NOMO-1 treated with dmso at 0.1 percent for 144 hours (cell line): ENCODE data around the gene AKIP1.
"Not testable (repeated sequence)": the region's sequence is repeated elsewhere in the genome, so short reads cannot be mapped to it uniquely, and the experiment has no call there.

Source experiments
- DNase-seq: peaks from one replicate; lab custom pipeline; 2025; ENCODE audit not compliant: unreplicated experiment; lab: John Stamatoyannopoulos, UW

The AKIP1 gene

DNA sequence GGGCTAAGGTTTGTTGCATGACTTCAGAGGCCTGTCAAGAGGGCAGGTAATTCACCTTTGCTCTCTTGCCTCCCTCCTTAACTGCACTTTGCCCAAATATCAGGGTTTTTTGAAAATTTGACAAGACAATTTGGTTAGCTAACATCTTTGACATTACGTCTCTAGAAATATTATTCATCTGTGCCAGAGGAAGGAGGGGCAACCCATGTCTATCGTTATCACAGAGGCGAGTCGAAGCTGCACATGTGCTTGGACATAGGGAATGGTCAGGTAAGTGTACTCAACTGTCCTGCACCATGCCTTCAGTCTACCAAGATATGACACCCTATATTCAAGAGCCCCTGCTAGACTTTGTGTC, 3.7 kb downstream of the AKIP1 start:
- DNase-seq = no peak

DNA sequence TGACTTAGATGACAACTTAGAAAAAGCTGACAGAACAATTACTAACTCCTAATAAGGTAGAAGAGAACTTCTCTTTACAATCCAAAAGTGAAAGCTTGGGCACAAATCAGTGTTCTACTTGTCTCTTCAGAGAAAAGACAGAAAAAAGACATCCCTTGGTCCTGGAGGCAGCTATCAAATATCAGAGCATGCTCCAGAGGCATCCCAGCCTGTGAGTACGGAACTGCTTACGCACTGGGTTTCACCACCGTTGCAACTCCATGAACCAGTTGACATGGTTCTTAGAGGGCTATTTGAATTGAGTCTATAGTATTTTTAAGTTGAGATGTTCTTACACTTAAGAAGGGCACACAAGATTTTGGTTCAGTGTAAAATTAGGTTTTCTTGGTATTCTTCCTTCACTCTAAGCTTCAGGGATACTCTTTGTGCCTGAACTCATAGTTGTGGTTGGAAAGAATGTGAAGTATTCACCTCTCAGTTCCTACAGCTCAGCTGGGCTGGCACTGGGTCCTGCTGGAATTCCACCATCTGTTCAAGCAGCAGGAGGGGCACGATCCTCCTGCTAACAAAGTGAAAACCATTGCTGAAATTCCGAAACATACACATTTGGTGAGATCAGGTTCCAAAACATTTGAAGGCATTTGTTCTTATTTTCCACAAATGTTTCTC, 6.3 kb downstream of the AKIP1 start:
- no peak for DNase-seq

DNA sequence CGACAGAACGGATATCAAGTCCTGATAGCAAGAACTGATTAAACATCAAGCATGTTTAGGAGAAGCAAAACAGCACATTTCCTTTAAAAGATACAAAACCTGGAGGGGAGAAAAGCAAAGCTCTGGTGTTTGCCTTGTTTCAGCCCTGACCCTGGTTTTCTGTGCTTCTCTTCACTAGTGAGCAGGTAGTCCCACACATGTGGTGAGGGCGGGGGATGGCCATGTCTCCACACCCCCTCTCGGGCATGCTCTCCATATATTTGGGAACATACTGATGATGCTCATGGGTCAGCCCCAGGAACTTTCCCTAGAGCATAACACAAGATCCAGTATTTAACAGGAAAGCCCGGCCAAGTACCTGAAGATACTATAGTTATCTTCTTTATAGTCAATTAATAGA, 11.7 kb downstream of the AKIP1 start:
- DNase-seq = no peak

DNA sequence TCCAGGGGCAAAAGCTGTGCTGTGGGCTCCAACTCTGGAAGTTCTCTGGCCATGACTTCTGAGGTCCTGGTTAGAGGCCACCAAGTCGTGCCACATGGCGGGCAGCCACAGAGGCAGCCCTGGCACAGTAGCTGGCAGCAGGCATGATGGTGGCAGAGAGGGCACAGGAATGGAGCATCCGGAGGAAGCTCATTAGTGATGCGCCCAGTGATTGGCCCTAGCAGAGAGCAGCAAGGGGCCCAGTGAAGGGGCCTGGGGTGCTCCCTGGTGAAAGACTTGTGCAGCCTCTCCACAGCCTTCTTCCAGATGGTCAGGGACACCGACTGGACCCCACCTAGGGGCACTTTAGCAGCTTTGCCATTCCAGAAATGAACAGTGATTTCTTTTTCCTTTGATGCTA, 14.7 kb downstream of the AKIP1 start:
- DNase-seq = no peak

DNA sequence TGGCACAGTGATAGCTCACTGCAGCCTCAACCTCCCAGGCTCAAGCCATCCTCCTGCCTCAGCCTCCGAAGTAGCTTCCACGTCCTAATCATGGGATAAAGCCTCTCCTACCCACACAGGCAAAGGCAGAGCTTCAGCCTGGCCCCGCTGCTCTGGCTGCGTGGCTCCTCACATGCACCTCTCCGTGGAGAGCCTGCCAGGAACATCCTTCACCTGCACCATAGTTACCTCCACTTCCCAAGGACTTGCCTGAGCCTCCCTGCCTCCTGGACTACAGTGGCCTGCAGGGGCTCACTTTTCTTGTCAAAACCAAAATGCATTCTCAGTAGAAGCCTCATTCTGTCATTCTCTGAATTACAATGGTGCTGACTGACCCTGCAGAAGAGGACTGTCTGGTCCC, 15.2 kb downstream of the AKIP1 start:
- DNase-seq = no peak

DNA sequence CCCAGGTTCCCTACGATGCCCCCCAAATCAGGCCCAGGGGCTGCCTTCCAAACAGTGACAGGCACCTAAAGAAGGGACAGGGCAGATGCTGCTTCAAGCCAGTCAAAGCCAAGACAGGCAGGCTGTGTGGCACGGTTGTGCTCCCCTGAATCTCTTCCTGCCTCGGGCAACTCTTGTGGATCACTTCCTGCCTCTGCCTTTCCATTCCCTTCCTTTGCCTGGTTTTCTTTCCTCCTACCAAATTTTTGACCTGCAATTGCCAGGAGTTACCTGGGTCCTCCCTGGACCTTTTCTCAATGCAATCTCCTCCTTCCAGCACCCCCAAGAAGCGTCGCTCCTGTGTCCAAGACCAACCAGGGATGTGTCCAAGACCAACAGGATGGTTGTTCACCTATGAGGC, 16.2 kb downstream of the AKIP1 start:
- DNase-seq = no peak

DNA sequence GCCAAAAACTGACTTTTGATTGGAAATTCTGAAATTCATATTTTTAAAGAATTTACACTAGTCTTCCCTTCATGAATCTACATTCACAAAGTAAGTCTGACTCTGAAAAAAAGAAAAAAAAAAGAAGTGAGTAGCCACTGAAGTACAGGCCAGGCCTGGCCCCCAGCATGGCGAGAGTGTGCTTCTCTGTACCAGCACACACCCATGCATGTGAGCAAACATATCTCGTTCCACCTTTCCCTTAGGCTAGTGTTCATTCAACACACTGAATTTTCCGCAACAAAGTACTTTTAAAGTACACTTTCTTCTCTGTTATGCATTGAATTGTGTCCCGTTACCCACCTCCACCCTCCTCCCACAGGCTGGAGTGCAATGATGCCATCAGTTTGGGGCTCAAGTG, 17.2 kb downstream of the AKIP1 start:
- DNase-seq = no peak

DNA sequence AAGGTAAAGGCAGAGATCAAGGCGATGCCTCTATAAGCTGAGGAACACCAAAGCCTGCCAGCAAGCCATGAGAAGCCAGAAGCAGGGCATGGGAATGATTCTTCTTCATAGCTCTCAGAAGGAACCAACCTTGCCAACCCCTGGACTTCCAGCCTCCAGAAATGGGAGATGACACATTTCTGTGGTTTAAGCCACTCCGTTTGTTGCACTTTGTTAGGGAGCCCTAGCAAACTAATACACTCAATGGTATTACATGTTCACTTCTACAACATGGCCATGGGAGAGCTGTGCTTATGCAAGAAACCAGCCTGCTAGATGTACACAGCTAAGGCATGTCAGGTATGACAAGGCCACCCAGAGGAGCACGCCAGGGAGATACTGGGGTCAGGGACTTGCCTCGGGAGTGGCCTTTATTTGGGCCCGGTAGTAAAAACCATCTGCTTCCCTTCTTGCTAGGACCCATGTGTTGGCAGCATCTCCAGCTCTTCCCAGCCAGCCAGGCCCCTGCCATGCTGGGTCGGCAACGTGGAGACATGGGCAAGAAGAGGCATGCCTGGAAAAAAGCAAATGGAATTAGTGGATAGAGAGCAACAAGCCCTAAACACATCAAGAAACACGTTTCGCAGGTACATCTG, 18.1 kb downstream of the AKIP1 start:
- DNase-seq = no peak

DNA sequence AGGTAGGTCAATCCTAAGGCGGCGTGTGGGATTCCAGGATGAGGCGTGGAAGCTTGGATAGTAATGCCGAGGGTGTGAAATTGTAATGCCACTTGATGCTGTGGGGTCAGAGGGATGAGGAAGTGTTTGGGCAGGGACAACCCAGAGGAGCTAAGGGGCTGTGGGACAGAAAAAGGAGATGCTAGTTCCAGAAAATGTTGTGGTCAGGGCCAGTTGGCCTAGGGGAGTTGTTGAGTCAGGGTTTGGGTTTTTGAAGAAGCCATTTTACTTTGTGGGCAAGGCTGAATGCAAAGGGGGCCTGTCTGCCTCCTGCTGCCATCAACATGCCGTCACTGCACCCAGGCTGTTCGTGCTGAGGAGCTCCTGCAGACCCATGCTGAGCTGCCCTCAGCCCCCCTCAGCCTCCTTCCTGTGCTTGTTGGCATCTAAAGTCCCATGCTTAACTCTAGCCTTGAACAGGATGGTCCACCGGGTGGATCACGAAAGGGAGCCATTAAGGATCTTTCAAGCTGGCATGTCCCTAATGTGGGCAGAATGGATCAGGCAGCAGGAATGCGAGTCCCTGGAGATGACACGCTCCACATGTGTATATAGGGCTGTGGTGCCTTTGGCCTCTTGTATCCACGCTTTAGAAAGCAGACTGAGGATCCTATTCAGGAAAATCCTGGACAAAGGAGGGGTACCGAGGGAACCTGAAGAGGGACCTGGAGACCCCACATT, 19.6 kb downstream of the AKIP1 start:
- DNase-seq = no peak

DNA sequence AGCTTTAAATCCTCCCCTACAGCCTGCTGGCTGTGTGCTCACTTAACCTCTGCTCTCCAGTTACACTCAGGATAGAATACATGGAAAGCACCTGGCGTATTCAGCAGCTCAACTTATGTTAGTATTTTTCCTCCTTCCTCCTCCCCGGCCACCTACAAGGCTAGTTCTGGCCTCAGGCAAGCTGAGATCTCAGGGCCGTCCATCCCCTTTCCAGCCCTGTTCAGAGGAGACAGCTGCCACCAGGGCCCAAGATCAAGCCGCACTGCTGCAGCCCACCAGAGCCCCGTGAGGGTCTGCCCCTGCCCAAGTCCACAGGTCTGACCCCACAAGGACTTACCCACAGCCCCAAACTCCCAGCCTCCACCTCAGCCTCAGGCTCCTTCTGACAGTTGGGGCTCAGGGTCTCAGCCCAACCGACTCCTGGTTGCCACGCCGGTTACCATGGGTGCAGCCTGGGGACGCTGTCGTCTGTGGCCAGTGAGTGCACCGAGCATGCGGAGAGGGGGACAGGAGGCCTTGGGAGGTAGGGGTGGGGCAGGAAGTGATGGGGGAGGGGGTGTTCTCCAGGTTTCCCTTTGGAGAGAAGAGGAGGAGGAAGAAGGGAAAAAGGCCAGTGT, 21.7 kb downstream of the AKIP1 start, which contains the start of gene C11orf16:
Gene C11orf16 (minus strand): TSS at position 384 of the 617 bp plus-strand sequence. CDS start 639 bp downstream, outside the sequence.
- no peak for DNase-seq

DNA sequence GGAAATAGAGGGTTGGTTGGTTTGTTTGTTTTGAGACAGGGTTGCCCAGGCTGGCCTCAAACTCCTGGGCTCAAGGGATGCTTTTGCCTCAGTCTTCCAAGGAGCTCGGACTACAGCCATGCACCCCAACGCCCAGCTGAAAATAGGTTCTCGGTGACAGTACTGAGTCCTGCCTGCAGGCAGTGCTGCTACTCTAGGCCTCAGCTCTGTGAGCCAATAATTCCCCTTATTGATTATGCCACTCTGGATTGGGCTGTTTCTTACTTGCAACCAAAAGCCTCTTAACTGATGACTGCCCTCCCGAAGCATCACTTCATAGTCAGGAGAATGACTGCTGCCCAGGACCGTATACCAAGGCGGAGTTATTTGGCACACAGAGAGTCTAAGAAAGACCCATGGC, 22.9 kb downstream of the AKIP1 start:
- no peak for DNase-seq

DNA sequence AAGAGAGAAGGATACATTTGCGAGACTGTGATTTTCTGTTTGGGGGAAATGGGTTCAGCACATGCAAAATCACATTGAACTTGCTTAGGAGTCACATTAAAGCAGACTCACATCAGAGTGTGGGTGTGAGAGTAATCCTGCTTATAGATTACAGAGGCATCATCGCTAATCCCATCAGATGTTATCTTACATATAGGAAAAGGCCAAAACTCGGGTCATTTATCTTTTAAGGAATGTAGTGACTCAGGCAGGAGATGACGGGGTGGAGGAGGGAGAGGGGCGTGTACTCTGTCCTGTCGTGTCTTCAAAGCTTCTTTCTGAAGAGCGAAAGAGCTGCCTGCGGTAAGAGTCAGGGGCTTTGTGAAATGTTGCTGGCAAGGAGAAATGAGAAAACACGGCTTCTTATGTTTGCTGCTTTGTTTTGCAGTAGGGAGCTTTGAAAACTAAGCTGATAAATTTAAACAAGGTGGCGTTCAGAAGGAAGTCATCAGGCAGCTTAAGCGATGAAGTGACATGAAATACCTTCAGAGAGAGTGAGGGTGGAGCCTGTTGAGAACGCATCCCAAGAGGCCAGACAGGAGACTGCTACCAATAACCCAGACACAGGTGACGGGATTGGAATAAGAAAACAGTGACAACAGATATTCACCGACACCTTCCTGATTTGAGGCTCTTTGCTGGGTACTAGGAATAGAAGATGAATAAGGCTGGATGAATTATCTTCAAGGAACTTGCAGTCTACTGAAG, 23.9 kb downstream of the AKIP1 start:
- DNase-seq = no peak

DNA sequence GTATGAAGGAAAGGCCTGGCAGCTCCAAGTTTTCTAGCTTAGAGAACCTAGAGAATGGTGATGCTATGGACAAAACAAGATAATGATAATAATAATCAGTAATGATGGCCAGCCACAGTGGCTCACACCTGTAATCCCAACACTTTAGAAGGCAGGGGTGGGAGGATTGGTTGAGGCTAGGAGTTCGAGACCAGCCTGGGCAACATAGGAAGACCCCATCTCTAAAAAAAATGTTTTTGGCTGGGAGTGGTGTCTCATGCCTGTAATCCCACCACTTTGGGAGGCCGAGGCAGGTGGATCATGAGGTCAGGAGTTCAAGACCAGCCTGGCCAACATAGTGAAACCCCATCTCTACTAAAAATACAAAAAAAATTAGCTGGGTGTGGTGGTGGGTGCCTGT, 24.8 kb downstream of the AKIP1 start:
- DNase-seq = not testable (repeated sequence)

DNA sequence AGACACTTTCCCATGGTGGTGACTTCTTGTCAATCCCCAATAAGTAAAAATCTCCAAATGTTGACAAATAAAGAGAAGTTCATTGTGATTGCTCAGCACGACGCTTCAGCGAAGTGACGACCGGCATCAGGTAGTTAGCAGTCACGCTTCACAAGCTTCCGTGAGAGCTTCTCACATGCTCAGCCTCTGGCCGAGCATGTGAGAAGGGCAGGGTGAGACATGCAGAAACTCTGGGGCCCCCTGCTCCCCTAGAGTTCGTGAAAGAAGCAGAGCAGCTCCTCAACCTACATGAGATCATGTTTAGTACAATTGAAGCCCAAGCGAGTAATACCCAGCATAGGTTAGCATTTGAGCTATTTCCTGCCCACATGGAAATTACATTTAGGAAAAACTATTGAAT, 26.2 kb downstream of the AKIP1 start:
- DNase-seq = no peak

DNA sequence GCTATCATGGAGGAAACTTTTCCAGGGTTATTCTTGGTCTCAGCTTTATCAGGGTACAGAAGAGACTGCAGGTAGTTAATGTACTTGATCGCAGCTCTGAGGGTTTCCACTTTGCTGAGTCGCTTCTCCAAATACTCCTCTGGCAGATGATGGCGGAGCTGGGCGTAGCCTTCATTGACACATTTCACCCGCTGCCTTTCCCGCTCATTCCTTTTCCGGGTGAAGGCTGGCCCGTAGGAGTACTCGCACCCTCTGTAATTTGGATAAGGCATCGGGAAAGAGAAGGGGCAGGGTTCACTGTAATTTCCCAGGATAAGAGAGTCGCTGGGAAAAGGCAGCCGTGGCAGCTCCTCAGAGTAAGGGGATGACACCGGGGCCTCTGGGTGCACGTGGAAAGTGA, 26.7 kb downstream of the AKIP1 start:
- no peak for DNase-seq

DNA sequence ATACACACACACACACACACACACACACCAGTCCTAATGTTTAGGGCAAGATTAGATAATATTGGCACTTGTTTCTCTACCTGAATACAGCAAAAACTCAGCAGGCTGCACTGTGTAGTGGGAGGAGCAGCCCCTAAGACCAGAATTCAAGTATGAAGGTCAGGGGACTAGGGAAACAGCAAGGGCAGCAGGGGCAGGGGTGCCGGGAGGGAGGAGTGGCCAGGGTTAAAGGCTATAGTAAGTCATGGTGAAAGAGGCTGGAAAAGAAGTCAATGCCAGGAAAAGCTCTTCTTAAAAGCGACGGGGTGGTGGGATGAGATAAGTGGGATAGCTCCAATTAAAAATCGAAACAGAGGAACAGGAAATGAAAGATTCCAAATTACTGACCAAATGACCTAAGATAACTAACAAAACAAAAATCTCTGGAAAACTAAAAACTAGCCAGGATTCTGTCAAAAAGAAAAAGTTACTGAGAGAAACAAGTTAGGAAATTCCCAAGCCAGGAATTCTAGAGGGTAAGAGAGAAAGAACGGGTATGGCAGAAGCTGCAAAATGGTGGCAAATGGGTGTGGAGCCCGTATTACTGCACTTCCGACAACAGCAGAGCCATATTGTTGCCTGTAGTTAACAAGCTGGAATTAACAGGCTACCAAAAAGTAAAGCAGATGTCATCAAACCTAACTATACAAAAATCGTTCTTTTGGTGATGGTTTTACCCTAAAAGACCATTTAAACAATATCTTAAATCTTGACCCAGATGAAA, 30.5 kb downstream of the AKIP1 start:
- no peak for DNase-seq

DNA sequence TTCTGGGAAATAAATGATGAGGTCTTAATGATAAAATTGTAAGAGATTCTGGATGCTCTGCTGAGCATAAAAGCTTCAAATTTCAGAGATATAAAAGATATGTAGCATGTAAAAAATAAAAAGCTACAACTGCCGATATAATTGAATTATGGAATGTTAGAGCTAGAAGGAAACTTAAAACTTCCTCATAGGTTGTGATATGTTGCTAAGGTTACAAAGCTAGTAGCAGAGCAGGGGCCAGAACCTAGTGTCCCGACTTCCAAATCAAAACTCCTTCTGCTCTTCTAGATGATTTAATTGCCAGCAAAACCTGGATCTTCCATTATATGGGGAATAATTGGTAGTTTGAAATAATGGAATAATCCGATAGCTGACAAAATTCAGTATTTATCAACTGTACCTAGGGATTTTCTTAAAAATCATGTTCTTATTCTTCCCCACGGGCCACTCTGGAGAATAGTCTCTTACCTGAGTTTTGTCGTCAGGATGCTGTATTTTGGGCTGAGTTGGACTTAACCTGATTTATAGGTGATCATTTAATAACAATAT, 31.6 kb downstream of the AKIP1 start, which contains the start of gene ASCL3:
Gene ASCL3 (minus strand): TSS at position 499 of the 549 bp plus-strand sequence. CDS start 4,855 bp downstream, outside the sequence.
- DNase-seq = no peak

DNA sequence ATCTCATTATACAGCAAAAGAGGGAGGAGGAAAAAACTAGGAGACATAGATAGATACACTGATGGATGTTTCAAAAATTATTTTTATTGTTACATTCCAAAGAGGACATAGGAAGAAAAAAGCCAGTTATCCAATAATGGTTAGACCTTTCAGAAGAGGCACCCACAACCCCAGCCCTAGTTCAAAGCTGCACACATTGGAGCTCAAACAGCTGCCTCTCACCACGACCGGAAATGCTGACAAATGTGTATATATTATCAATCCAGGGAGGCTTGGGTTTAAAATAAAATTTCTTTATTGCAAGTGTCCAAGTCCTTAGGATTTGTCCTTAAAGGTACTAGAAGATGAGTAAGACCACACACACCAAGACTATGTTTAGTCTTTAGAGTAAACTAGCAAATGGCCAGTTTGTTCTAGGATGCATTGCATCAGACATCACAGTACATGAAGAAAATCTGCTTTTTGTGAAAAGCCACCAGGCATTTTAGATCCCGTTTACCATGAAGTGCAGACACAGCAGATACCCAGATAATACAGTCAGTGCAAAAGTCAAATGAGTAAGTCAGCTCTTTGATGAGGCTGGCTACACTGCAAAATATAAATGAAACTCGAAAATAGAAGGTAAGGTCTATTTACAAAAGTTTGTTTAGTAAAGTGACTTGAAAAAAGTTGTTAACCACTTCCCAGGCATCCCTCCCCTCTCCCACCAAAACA, 36.4 kb downstream of the AKIP1 start:
- DNase-seq = no peak

DNA sequence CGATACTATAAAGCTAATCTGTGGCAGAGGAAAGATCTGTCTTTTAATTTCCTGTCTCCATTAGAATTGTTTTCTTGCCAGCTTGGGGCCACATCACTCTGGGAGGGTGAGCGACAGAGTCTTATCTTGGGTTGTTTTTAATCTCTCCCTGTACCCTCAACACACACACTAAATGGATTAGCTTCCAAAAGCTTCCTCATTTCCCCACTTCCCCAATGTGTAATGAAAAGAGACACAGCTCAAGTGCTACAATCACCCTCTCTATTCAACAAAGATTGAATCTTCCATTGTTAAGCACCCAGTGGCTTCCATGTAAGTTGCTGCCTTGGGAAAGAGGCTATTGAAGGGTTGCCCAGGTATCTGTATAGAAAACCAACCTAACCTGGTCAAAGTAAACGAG, 37.9 kb downstream of the AKIP1 start:
- no peak for DNase-seq
